WTC11 (cell line): ENCODE data around the gene KLHDC3. TPM values are rescaled to one million over a fixed set of nuclear protein-coding genes. Genes with fewer than 3 reads are reported as not detected.

ENCODE experiments used
- ATAC-seq: fragments of 200-7000 bp; cut with Tn5 transposase; 2 replicates; pipeline ENCODE4 v1.10.0; 2021; ENCODE audit warnings: mild to moderate bottlenecking, moderate library complexity
- CTCF ChIA-PET: fragments of 300-600 bp; sonication (Branson Sonifier 250); formaldehyde crosslinking; loops from one replicate; lab custom pipeline; 2021; ENCODE audit warnings: antibody characterized with exemption; lab: Charles Lee
- POLR2A ChIA-PET: fragments of 350-600 bp; sonication (Branson Sonifier 250); formaldehyde crosslinking; loops from one replicate; lab custom pipeline; 2021; ENCODE audit warnings: antibody characterized with exemption; lab: Charles Lee
- DNase-seq: peaks from one replicate; pipeline ENCODE4 v3.0.0; 2021; ENCODE audit warnings: low spot score
- H3K27ac Mint-ChIP-seq: 2 replicates; pipeline ENCODE4 v1.8.0; 2021; ENCODE audit warnings: mixed read lengths
- H3K27me3 Mint-ChIP-seq: 2 replicates; pipeline ENCODE4 v1.8.0; 2021; ENCODE audit warnings: low read depth, mild to moderate bottlenecking, moderate library complexity, mixed read lengths
- H3K36me3 Mint-ChIP-seq: 2 replicates; pipeline ENCODE4 v1.8.0; 2021; ENCODE audit warnings: mixed read lengths
- H3K4me1 Mint-ChIP-seq: 2 replicates; pipeline ENCODE4 v1.8.0; 2022; ENCODE audit warnings: mixed read lengths
- H3K4me3 Mint-ChIP-seq: 2 replicates; pipeline ENCODE4 v1.8.0; 2021; ENCODE audit warnings: mild to moderate bottlenecking, moderate library complexity, mixed read lengths
- H3K9me3 Mint-ChIP-seq: 2 replicates; pipeline ENCODE4 v1.8.0; 2021; ENCODE audit warnings: mixed read lengths
- AR ChIP-seq: fragments of 250-450 bp; sonication (Bioruptor Pico); IDR thresholded peaks from 2 replicates; pipeline ENCODE4 v1.9.0; 2021; ENCODE audit warnings: mild to moderate bottlenecking
- ATF6 ChIP-seq: sonication (generic); formaldehyde crosslinking; IDR thresholded peaks from 2 replicates; pipeline ENCODE4 v1.8.1; 2023; ENCODE audit warnings: mild to moderate bottlenecking, missing genetic modification reagents
- ELF4 ChIP-seq: sonication (generic); formaldehyde crosslinking; IDR thresholded peaks from 2 replicates; pipeline ENCODE4 v1.8.1; 2022; ENCODE audit warnings: low read depth, mild to moderate bottlenecking, moderate library complexity, missing genetic modification reagents
- ESRRA ChIP-seq: sonication (generic); formaldehyde crosslinking; IDR thresholded peaks from 2 replicates; pipeline ENCODE4 v1.8.1; 2022; ENCODE audit warnings: mild to moderate bottlenecking, missing genetic modification reagents, borderline replicate concordance
- HMGA2 ChIP-seq: fragments of 250-450 bp; sonication (Bioruptor Pico); IDR thresholded peaks from 2 replicates; pipeline ENCODE4 v1.4.0; 2021; ENCODE audit warnings: mild to moderate bottlenecking, moderate library complexity
- MXD4 ChIP-seq: fragments of 250-450 bp; sonication (Bioruptor Pico); IDR thresholded peaks from 2 replicates; pipeline ENCODE4 v1.8.0; 2021; ENCODE audit warnings: mild to moderate bottlenecking, moderate library complexity, borderline replicate concordance
- NFE2L1 ChIP-seq: sonication (generic); formaldehyde crosslinking; IDR thresholded peaks from 2 replicates; pipeline ENCODE4 v1.8.1; 2023; ENCODE audit warnings: missing genetic modification reagents
- OVOL2 ChIP-seq: fragments of 250-450 bp; sonication (Bioruptor Pico); IDR thresholded peaks from 2 replicates; pipeline ENCODE4 v1.9.0; 2021; ENCODE audit warnings: mild to moderate bottlenecking, borderline replicate concordance
- TEAD4 ChIP-seq: sonication (generic); formaldehyde crosslinking; IDR thresholded peaks from 2 replicates; pipeline ENCODE4 v1.8.0; 2022; ENCODE audit warnings: mild to moderate bottlenecking, missing genetic modification reagents
- TP53 ChIP-seq: sonication (generic); formaldehyde crosslinking; IDR thresholded peaks from 2 replicates; pipeline ENCODE4 v1.8.1; 2023; ENCODE audit warnings: mild to moderate bottlenecking, missing genetic modification reagents
- ZNF121 ChIP-seq: sonication (generic); formaldehyde crosslinking; IDR thresholded peaks from 2 replicates; pipeline ENCODE4 v1.8.0; 2023; ENCODE audit warnings: missing genetic modification reagents
- ZNF138 ChIP-seq: sonication (generic); formaldehyde crosslinking; conservative IDR thresholded peaks from 2 replicates; pipeline ENCODE4 v1.8.1; 2022; ENCODE audit warnings: mild to moderate bottlenecking, moderate library complexity, missing genetic modification reagents
- ZNF232 ChIP-seq: sonication (generic); formaldehyde crosslinking; IDR thresholded peaks from 2 replicates; pipeline ENCODE4 v1.8.0; 2022; ENCODE audit warnings: mild to moderate bottlenecking, missing genetic modification reagents
- ZNF263 ChIP-seq: sonication (generic); formaldehyde crosslinking; IDR thresholded peaks from 2 replicates; pipeline ENCODE4 v1.8.1; 2022; ENCODE audit warnings: low read depth, mild to moderate bottlenecking, moderate library complexity, missing genetic modification reagents
- ZNF281 ChIP-seq: sonication (generic); formaldehyde crosslinking; IDR thresholded peaks from 2 replicates; pipeline ENCODE4 v1.8.0; 2023; ENCODE audit warnings: mild to moderate bottlenecking, missing genetic modification reagents
- ZNF317 ChIP-seq: sonication (generic); formaldehyde crosslinking; IDR thresholded peaks from 2 replicates; pipeline ENCODE4 v1.8.1; 2023; ENCODE audit warnings: low read depth, mild to moderate bottlenecking, moderate library complexity, missing genetic modification reagents, borderline replicate concordance
- ZNF532 ChIP-seq: fragments of 250-450 bp; sonication (Bioruptor Pico); IDR thresholded peaks from 2 replicates; pipeline ENCODE4 v1.9.0; 2021; ENCODE audit warnings: mild to moderate bottlenecking, borderline replicate concordance
- total RNA-seq: library from RNA; stranded (reverse); gene quantifications from 3 replicates; pipeline ENCODE4 v1.2.3, GENCODE V29; 2021

Gene KLHDC3
- total RNA-seq, 1 experiment from 2014 or later, result 172 TPM

- no peak for TF ChIP-seq ZNF532 (CRISPR knock-in tag)
- no peak for TF ChIP-seq ZNF317 (CRISPR knock-in tag)
- no peak for TF ChIP-seq NFE2L1
- no peak for TF ChIP-seq MXD4 (CRISPR knock-in tag)
- no peak for TF ChIP-seq ESRRA (CRISPR knock-in tag)
- no peak for TF ChIP-seq ZNF138 (CRISPR knock-in tag)
- no peak for TF ChIP-seq TP53 (CRISPR knock-in tag)
These were observed 32.2 kb upstream of the KLHDC3 start (continued) for GRCh38 chr6:42981836-42982235.

- ATAC-seq (peak; percentile 97), DNase-seq (peak; percentile 98)
- Mint-ChIP-seq H3K4me3 (peak within 1 kb of the TSS; percentile 79), H3K9me3 (no peaks in the 10 kb centered on the region), H3K27ac (peak within 1 kb of the TSS; percentile 80), H3K4me1 (peaks cover 27% of the 10 kb centered on the region), H3K27me3 (no peaks in the 10 kb centered on the region), H3K36me3 (peaks cover 1% of the 10 kb centered on the region; the same call in 1 of the 2 replicates)
- POLR2A ChIA-PET, result interaction anchor here (0.5 to 1.6 kb wide), 15 partner anchors 12 to 186 kb away, joined by 3 to 12 read pairs (median 5); partner anchors contain the start of genes CNPY3, KLC4, KLHDC3 and MEA1
- CTCF ChIA-PET, result interaction anchor here (0.8 to 1.9 kb wide), 9 partner anchors 12 to 245 kb away, joined by 3 to 14 read pairs (median 7); partner anchors contain the start of genes CNPY3, DNPH1, KLHDC3 and MEA1
- TF ChIP-seq ELF4 (CRISPR knock-in tag), result no peak
- TF ChIP-seq ZNF281, result no peak
- TF ChIP-seq OVOL2 (CRISPR knock-in tag), result no peak
- TF ChIP-seq TEAD4 (CRISPR knock-in tag), result no peak
- no peak for TF ChIP-seq ZNF532 (CRISPR knock-in tag)
- 0 out of 2 replicates have a peak, but pooled peaks have one; percentile 66 for TF ChIP-seq ZNF232 (CRISPR knock-in tag)
- no peak for TF ChIP-seq ATF6 (CRISPR knock-in tag)
- no peak for TF ChIP-seq ZNF263 (CRISPR knock-in tag)
- no peak for TF ChIP-seq AR (CRISPR knock-in tag)
- TF ChIP-seq ZNF121 (CRISPR knock-in tag), result no peak
- TF ChIP-seq HMGA2, result no peak
These were observed 29.8 kb upstream of the KLHDC3 start, which contains the start of gene PPP2R5D for GRCh38 chr6:42984001-42984923. PPP2R5D (plus strand) TSS chr6:42984570; CDS start chr6:42984678, 108 bp downstream.
